NT2/D1 (cell line): ENCODE data around the gene ZNF581.

Experiments used
- YY1 ChIP-seq: IDR thresholded peaks from 2 replicates; pipeline ENCODE4 v1.6.1; 2011; ENCODE audit not compliant: insufficient read length, insufficient read depth
- ZNF274 ChIP-seq: IDR thresholded peaks from 2 replicates; pipeline ENCODE4 v1.6.1; 2011; ENCODE audit warnings: mild to moderate bottlenecking, low read depth, low read length

DNA sequence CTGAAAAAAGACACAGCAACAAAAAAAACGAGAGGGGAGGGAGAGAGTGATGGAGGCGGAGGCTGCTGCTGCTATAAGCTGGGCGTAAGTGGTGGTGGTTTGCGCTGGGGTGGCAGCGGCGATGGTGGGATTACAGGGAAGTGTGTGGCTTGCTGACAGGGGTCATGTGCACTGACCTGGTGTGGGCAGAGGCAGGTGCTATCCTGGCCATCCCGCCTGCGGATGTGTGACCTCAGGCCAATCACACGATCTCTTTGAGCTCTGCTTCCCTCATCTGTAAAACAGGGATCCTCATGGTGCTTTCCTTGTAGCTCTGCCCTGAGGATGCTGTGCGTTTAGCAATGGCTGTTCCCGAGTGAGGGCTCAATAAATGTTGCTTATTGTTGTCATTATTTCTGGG, 5.9 kb upstream of the ZNF581 start:
- TF ChIP-seq YY1: no peak
- TF ChIP-seq ZNF274: no peak
